Stimulated activated memory B cell treated with anti-CD40 and anti-IgM and Interleukin-4, amounts not matched to agents 10 μg/mL and 1 μg/mL and 100 μg/mL, for 72 hours (primary cell): Measurements from ENCODE around the gene MRPL51.

Source experiments
- ATAC-seq: fragments of 150-1000 bp; cut with Tn5 transposase; 2 replicates; pipeline ENCODE4 v1.10.0; 2021
- H3K27ac Mint-ChIP-seq: one replicate; pipeline ENCODE4 v1.8.0; 2022; ENCODE audit warnings: mild to moderate bottlenecking, mixed read lengths
- H3K27me3 Mint-ChIP-seq: one replicate; pipeline ENCODE4 v1.8.0; 2022; ENCODE audit warnings: mixed read lengths
- H3K36me3 Mint-ChIP-seq: one replicate; pipeline ENCODE4 v1.8.0; 2022; ENCODE audit warnings: mixed read lengths
- H3K4me1 Mint-ChIP-seq: one replicate; pipeline ENCODE4 v1.8.0; 2022; ENCODE audit warnings: mixed read lengths
- H3K4me3 Mint-ChIP-seq: one replicate; pipeline ENCODE4 v1.8.0; 2022; ENCODE audit warnings: mild to moderate bottlenecking, moderate library complexity, mixed read lengths
- H3K9me3 Mint-ChIP-seq: one replicate; pipeline ENCODE4 v1.8.0; 2022; ENCODE audit warnings: mixed read lengths

The MRPL51 gene

DNA sequence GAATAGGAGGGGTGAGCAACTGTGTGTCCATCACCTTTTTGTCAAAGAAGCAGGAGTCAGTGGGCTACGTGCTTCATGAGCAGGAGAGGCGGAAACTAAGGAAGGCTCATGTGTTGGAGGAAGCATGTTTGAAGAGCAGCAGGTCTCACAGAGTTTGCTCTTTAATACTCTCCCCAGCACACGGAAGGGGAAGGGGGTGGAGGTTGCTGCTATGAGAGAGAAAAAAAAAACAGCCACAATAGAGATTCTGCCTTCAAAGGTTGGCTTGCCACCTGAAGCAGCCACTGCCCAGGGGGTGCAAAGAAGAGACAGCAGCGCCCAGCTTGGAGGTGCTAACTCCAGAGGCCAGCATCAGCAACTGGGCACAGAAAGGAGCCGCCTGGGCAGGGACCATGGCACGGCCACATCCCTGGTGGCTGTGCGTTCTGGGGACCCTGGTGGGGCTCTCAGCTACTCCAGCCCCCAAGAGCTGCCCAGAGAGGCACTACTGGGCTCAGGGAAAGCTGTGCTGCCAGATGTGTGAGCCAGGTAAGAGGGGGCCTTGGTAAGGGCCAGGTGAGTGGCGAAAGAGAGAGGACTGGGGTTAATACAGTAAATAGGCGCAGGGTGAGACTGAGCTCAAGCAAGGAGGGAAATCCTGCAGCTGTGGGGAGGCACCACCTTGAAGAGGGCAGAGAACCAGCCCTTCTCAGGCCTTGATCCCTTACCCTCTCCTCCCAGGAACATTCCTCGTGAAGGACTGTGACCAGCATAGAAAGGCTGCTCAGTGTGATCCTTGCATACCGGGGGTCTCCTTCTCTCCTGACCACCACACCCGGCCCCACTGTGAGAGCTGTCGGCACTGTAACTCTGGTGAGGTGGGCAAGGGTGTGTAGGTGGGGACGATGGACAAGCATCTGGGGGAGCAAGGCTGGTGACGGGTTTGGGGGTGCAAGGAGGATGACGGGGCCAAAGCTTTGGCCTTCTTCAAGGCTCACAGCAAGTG lies 48.1 kb downstream of the MRPL51 start, which contains the start of gene CD27:
Gene CD27 (plus strand): TSS at position 252 of the 985 bp plus-strand sequence. CDS start 141 bp downstream, at position 393.
- H3K36me3 Mint-ChIP-seq: peaks cover 34% of the 10 kb centered on the region
- H3K4me1 Mint-ChIP-seq: peaks cover 60% of the 10 kb centered on the region
- H3K9me3 Mint-ChIP-seq: no peaks in the 10 kb centered on the region
- peak; percentile 71 for ATAC-seq
- no peaks in the 10 kb centered on the region for H3K27me3 Mint-ChIP-seq
- H3K4me3 Mint-ChIP-seq: peak within 1 kb of the TSS; percentile 99
- peak within 1 kb of the TSS; percentile 83 for H3K27ac Mint-ChIP-seq

DNA sequence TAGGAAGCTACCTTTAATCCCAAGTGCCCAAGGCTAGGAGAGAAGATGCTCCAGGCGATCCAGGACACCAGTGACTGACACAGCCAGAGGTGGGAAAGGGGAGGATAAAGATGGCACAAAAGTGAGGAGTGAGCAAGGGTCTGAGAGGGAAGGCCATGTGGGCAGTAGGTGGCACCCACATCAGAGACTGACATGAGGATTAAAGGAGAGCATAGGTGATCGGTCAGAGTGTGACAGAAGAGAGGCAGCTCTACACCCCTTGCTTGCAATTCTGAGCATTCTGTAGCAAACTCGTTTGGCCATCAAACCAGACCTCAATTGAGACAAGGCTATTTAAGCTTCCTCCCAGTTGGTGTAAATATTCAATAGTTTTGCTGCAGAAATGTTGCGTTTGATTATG lies 49.0 kb downstream of the MRPL51 start:
- H3K9me3 Mint-ChIP-seq: no peaks in the 10 kb centered on the region
- H3K4me3 Mint-ChIP-seq: peak overlapping the region; percentile 66
- H3K27me3 Mint-ChIP-seq: no peaks in the 10 kb centered on the region
- ATAC-seq: peak; percentile 49
- H3K27ac Mint-ChIP-seq: peak overlapping the region; percentile 83
- H3K4me1 Mint-ChIP-seq: peaks cover 57% of the 10 kb centered on the region
- peaks cover 32% of the 10 kb centered on the region for H3K36me3 Mint-ChIP-seq

- peak overlapping the region; percentile 83 for H3K27ac Mint-ChIP-seq
- no peaks in the 10 kb centered on the region for H3K9me3 Mint-ChIP-seq
- peaks cover 60% of the 10 kb centered on the region for H3K4me1 Mint-ChIP-seq
- peaks cover 32% of the 10 kb centered on the region for H3K36me3 Mint-ChIP-seq
- ATAC-seq: peak; percentile 67
- H3K4me3 Mint-ChIP-seq: peak overlapping the region; percentile 66
- H3K27me3 Mint-ChIP-seq: no peaks in the 10 kb centered on the region
These were observed 49.6 kb downstream of the MRPL51 start for GRCh38 chr12:6443361-6443983.

DNA sequence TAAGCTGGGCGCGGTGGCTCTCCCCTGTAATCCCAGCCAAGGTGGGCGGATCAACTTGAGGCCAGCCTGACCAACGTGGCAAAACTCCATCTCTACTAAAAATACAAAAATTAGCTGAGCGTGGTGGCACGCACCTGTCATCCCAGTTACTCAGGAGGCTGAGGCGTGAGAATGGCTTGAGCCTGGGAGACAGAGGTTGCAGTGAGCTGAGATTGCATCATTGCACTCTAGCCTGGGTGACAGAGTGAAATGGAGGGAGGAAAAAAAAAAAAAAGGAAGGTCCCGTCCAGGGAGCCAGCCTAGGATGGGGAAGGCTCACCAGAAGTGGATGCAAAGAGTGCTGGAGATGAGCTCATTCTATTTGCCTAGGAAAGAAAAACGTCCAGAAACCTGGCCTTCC lies 50.2 kb downstream of the MRPL51 start:
- Mint-ChIP-seq H3K27ac (peak overlapping the region; percentile 83), H3K4me3 (peak overlapping the region; percentile 76), H3K4me1 (peaks cover 56% of the 10 kb centered on the region), H3K36me3 (peaks cover 26% of the 10 kb centered on the region), H3K27me3 (no peaks in the 10 kb centered on the region), H3K9me3 (no peaks in the 10 kb centered on the region)
- no peak for ATAC-seq
